GM12875 (cell line): ENCODE measurements around the gene EMILIN3.

Experiments
- H3K4me3 ChIP-seq: one replicate; pipeline ENCODE4 v1.5.1; 2011; ENCODE audit warnings: low read depth, low read length, control low read depth
- TF ChIP-seq, protein P1 (sequence below): IDR thresholded peaks from 2 replicates; pipeline ENCODE4 v1.5.1; 2011; ENCODE audit warnings: low read depth, mild to moderate bottlenecking, control low read depth, inconsistent platforms, low read length, moderate library complexity, borderline replicate concordance; ENCODE audit not compliant: insufficient read depth

Gene EMILIN3

DNA sequence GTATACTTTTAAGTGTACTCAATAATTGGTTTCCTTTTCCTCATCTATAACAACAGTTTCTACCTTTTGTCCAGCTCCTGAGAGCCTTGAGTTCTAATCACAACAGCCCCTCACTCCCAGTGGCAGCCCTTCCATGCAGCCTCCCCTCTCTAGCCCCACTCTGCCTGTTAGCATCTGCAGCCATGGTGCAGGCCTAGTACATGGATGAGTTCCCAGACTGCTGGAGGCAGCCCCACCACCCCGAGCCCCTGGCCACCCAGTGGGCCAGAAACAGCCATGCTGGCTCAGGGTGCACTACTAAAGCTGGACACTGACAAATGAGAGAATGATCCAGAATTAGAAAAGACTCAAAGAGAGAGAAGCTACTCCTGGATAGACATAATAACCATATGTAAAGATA, 35.7 kb downstream of the EMILIN3 start:
- no peak overlapping the region for H3K4me3 ChIP-seq
- TF ChIP-seq, protein P1, sequence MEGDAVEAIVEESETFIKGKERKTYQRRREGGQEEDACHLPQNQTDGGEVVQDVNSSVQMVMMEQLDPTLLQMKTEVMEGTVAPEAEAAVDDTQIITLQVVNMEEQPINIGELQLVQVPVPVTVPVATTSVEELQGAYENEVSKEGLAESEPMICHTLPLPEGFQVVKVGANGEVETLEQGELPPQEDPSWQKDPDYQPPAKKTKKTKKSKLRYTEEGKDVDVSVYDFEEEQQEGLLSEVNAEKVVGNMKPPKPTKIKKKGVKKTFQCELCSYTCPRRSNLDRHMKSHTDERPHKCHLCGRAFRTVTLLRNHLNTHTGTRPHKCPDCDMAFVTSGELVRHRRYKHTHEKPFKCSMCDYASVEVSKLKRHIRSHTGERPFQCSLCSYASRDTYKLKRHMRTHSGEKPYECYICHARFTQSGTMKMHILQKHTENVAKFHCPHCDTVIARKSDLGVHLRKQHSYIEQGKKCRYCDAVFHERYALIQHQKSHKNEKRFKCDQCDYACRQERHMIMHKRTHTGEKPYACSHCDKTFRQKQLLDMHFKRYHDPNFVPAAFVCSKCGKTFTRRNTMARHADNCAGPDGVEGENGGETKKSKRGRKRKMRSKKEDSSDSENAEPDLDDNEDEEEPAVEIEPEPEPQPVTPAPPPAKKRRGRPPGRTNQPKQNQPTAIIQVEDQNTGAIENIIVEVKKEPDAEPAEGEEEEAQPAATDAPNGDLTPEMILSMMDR: no peak

DNA sequence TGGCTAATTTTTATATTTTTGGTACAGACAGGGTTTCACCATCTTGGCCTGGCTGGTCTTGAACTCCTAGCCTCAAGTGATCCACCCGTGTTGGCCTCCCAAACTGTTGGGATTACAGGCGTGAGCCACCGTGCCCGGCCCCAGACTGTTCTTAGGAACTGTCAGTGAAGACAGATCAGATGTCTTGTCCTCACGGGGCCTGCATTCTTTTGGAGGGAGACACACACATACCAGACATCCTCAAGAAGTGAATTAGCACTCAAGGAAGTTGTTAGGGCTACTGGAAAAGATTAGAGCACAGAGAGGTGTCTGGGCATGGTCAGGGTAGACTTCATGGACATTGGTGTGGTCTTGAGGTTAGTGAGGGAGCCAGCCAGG, 36.3 kb downstream of the EMILIN3 start:
- TF ChIP-seq, protein P1: no peak
- H3K4me3 ChIP-seq: no peak overlapping the region

DNA sequence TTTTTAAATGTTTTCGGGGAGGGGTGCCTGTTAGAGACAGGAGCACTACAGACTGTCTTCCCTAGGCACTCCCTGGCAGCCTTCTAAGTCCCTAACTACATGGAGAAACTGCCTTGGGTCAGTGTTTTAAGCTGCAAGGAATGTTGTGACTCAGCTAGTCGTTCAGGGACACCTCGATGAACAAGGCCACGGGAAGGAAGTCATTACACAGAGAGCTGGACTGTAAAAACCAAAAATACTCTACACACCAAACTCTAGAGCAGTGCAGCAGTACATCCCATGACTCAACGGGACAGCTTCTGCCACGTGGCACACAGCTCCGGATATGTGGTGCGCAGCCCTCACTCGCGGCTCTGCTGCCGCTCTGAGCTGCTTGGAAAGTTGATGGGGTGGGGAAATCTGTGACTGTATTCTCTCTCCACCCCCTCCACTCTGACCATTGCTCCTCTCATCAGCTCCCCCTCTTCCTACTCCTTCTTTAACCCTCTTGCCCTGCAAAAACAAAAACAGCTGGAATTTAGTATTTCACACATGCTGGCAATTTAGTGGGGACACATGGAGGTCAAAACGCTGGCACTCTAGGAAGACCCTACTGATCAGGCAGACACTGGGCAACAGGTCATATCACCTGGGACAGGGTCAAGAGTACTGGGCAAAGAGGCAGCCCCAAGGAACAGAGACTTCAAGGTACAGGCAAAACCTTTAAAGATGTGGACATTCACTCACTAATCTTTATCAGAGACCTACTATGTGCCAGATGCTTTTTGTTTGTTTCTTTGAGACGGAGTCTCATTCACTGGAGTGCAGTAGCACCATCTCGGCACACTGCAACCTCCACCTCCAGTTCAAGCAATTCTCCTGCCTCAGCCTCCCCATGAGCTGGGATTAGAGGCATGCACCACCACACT, 36.9 kb downstream of the EMILIN3 start:
- TF ChIP-seq, protein P1: no peak
- no peak overlapping the region for H3K4me3 ChIP-seq

DNA sequence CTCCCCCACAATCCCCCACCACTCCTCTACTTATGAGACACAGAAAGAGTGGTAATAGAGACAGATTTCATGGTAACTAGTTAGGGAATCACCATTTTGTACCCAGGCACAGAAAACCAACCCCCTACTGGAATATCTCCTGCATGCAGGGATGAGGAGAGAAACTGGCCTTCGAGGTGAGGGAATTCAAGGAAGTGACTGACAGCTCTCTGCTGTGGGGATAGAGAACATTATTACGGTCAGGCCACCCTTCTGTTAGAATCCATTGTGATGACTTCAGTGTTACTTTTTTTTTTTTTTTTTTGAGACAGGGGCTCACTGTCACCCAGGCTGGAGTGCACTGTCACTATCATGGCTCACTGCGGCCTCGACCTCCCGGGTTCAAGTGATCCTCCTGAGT, 39.4 kb downstream of the EMILIN3 start:
- H3K4me3 ChIP-seq: no peak overlapping the region
- TF ChIP-seq, protein P1: no peak

DNA sequence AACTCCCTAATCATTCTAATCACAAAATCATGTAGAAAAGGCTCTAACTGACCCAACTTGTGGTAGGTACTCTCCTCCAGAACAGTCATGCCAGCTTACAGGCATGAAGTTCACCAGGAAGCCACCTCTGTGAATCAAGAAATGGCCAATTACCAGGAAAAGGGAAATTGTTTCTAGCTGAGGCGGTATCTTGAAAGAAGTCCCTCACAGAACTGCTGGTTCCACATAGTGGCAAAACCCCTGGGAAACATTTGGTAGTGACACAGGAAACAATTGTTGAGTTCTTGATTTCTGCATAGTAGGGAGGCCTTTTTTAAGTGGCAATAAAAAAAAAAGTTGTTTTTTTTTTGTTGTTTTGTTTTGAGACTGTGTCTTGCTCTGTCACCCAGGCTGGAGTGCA, 45.6 kb downstream of the EMILIN3 start:
- TF ChIP-seq, protein P1: no peak
- H3K4me3 ChIP-seq: no peak overlapping the region

DNA sequence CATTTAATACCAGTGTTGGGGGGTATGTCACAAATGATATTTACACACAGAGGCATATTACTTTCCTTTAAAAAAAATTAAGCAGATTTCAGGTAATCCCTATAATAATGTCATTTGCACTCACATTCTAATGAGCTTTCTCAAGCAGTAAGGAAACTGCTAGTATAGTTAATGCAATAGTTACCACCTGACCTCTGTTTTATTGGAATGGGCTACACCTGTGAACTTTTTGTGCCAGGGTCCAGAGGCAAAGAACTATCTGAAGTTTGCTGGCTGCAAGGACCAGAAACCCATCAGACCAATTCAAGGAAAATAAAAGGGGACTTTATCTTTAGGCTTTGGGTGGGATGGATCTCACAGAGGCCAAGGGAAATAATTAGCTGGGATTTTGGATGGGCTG, 46.2 kb downstream of the EMILIN3 start:
- TF ChIP-seq, protein P1: no peak
- H3K4me3 ChIP-seq: no peak overlapping the region

DNA sequence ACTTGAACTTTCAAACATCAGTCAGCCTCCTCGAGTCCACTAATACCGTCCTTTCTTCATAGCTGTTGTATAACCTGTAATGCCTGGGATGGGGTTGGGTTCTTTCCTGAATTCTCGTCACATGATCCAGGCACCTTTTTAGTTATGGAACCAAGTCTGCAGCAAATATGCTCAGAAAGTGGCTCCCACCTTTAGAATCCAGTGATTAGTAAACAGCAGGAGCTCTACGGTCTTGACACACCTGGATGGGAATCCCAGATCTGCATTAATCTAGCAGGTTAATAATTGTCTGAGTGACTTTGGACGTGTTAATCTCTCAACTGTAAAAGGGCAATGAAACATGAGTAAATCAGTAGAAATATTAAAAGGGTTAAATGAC, 48.4 kb downstream of the EMILIN3 start:
- no peak overlapping the region for H3K4me3 ChIP-seq
- TF ChIP-seq, protein P1: no peak
